ENCODE results near the gene HOXC10.

The HOXC10 gene

DNA sequence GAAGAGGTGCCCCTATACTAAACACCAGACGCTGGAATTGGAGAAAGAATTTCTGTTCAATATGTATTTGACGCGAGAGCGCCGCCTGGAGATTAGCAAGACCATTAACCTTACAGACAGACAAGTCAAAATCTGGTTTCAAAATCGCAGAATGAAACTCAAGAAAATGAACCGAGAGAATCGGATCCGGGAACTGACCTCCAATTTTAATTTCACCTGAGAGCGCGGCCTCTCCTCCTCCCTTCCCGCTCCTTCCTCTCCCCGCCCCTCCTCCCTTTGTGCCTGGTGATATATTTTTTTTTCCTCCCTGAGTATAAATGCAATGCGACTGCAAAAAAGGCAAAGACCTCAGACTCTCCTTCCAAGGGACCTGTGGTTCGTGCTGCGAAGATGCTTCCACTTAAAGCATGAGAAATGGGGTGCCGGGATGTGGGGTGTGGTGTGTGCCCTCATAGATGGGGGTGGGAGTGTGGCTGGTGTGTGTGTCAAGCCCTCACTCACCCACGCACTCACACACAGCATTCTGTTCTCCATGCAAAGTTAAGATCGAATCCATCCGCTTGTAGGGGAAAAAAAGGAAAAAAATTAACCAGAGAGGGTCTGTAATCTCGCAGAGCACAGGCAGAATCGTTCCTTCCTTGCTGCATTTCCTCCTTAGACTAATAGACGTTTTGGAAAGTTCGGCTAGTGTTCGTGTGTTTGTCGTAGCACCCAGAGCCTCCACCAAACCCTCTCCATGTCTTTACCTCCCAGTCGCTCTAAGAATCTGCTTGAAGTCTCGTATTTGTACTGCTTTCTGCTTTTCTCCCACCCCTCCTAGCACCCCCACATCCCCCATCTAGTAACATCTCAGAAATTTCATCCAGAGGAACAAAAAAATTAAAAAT, 4.5 kb downstream of the HOXC10 start:
- H3K27me3 ChIP-seq (ENCODE audit: insufficient read depth, low read length, poor library complexity, severe bottlenecking), result no peaks in the 10 kb centered on the region
- peak overlapping the region; percentile 73 for H2AFZ ChIP-seq (ENCODE audit: low read length)

DNA sequence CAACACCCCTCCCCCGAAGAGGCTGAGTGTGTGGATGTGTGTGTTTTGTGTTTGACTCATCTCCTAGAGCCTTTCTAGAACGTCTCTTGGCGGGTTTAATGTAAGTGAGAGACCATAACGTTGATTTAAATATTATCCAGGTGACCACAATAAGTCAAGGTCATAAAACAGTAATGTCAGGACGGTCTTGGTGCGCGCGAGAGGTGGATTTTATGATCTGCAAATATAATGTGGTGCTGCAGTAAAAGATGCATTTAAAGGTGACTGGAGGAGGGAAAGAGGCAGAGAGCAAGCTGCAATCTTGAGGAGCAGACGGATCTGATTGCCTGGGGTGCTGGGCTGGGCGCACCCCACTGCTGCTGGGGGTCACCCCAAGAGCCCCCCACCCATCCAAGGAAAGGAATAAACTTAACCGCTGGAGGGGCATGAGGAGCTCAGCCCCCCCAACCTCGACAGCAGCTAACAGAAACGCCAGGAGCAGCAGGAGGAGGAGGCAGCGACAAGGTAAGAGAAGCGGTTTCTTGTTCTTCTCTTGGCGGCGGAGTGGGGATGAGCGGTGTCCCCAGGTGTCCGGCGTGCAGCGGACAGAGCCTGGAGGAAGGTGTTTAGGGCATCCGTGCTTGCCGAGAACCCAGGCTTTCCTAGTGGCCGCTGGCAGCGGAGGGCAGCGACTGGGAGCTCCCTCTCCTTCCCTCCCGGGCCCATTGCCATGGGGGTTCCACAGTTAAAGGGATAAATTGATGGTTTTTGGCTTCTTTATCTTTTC, 5.5 kb downstream of the HOXC10 start:
- Histone ChIP-seq H3K9me2 (replicated peaks; ENCODE audit: low read depth, low read length) (no peaks in the 10 kb centered on the region), H2AFZ (ENCODE audit: low read length) (no peak overlapping the region), H3K36me3 (ENCODE audit: insufficient read depth, low read length) (no peaks in the 10 kb centered on the region), H3K4me2 (ENCODE audit: low read depth, low read length, poor library complexity, severe bottlenecking) (peak overlapping the region; percentile 98), H3K9me3 (ENCODE audit: insufficient read depth, low read depth, low read length) (no peaks in the 10 kb centered on the region), H4K20me1 (ENCODE audit: insufficient read depth, low read length, poor library complexity, severe bottlenecking) (no peaks in the 10 kb centered on the region), H3F3A (ENCODE audit: low read depth) (no peaks in the 10 kb centered on the region), H3K27me3 (ENCODE audit: insufficient read depth, low read length, poor library complexity, severe bottlenecking) (no peaks in the 10 kb centered on the region), H3K4me3 (ENCODE audit: low read length, poor library complexity, severe bottlenecking) (peak overlapping the region; percentile 84), H3K79me2 (ENCODE audit: insufficient read depth, low read length) (peaks cover 36% of the 10 kb centered on the region), H3K4me1 (ENCODE audit: insufficient read depth, low read length, poor library complexity, severe bottlenecking) (peaks cover 58% of the 10 kb centered on the region), H3K9ac (ENCODE audit: low read depth, low read length, poor library complexity, severe bottlenecking) (peak overlapping the region; percentile 74)
- TF ChIP-seq, protein P1, sequence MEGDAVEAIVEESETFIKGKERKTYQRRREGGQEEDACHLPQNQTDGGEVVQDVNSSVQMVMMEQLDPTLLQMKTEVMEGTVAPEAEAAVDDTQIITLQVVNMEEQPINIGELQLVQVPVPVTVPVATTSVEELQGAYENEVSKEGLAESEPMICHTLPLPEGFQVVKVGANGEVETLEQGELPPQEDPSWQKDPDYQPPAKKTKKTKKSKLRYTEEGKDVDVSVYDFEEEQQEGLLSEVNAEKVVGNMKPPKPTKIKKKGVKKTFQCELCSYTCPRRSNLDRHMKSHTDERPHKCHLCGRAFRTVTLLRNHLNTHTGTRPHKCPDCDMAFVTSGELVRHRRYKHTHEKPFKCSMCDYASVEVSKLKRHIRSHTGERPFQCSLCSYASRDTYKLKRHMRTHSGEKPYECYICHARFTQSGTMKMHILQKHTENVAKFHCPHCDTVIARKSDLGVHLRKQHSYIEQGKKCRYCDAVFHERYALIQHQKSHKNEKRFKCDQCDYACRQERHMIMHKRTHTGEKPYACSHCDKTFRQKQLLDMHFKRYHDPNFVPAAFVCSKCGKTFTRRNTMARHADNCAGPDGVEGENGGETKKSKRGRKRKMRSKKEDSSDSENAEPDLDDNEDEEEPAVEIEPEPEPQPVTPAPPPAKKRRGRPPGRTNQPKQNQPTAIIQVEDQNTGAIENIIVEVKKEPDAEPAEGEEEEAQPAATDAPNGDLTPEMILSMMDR (conservative IDR thresholded peaks at IDR 0.05; ENCODE audit: low read length), result no peak
- TF ChIP-seq EZH2phosphoT487 (IDR thresholded peaks at IDR 0.05; ENCODE audit: borderline replicate concordance), result no peak

More for the DNA sequence above, 4.5 kb downstream of the HOXC10 start:
- Histone ChIP-seq H3K36me3 (ENCODE audit: insufficient read depth, low read length) (no peaks in the 10 kb centered on the region), H3K9me2 (replicated peaks; ENCODE audit: low read depth, low read length) (no peaks in the 10 kb centered on the region), H3K79me2 (ENCODE audit: insufficient read depth, low read length) (peaks cover 31% of the 10 kb centered on the region), H3F3A (ENCODE audit: low read depth) (no peaks in the 10 kb centered on the region), H3K4me2 (ENCODE audit: low read depth, low read length, poor library complexity, severe bottlenecking) (peak overlapping the region; percentile 98), H3K4me1 (ENCODE audit: insufficient read depth, low read length, poor library complexity, severe bottlenecking) (peaks cover 55% of the 10 kb centered on the region), H3K4me3 (ENCODE audit: low read length, poor library complexity, severe bottlenecking) (peak overlapping the region; percentile 84), H3K9me3 (ENCODE audit: insufficient read depth, low read depth, low read length) (no peaks in the 10 kb centered on the region), H3K9ac (ENCODE audit: low read depth, low read length, poor library complexity, severe bottlenecking) (peak overlapping the region; percentile 74), H4K20me1 (ENCODE audit: insufficient read depth, low read length, poor library complexity, severe bottlenecking) (no peaks in the 10 kb centered on the region)
- TF ChIP-seq, protein P1 (conservative IDR thresholded peaks at IDR 0.05; ENCODE audit: low read length), result peak; percentile 80
- TF ChIP-seq EZH2phosphoT487 (IDR thresholded peaks at IDR 0.05; ENCODE audit: borderline replicate concordance), result no peak

DNA sequence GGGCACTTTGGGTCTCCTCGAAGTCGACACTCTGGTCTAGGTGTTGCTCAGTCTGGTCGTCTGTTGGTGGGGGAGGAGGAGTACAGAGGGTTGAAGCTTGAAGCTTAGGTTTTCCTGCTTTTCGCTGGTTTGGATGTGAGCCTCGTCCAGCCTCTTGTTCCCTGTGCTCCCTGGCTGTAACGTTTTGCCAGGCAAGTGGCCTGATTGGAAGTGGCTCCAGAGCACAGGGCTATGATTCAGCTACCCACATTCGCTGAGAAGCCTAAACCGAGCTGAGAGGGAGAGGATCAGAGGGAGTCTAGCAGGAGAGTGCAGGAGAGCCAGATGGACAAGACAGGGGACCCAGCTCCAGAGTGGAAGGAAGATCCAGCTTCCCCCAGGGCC, 6.1 kb downstream of the HOXC10 start:
- no peaks in the 10 kb centered on the region for H3K9me2 ChIP-seq (replicated peaks; ENCODE audit: low read depth, low read length)
- H3K9ac ChIP-seq (ENCODE audit: low read depth, low read length, poor library complexity, severe bottlenecking), result peak overlapping the region; percentile 13
- no peak overlapping the region for H3K4me3 ChIP-seq (ENCODE audit: low read length, poor library complexity, severe bottlenecking)
- no peaks in the 10 kb centered on the region for H3F3A ChIP-seq (ENCODE audit: low read depth)
- H3K9me3 ChIP-seq (ENCODE audit: insufficient read depth, low read depth, low read length), result no peaks in the 10 kb centered on the region
- H3K79me2 ChIP-seq (ENCODE audit: insufficient read depth, low read length), result peaks cover 37% of the 10 kb centered on the region
- H3K4me1 ChIP-seq (ENCODE audit: insufficient read depth, low read length, poor library complexity, severe bottlenecking), result peaks cover 59% of the 10 kb centered on the region
- no peaks in the 10 kb centered on the region for H3K36me3 ChIP-seq (ENCODE audit: insufficient read depth, low read length)
- H2AFZ ChIP-seq (ENCODE audit: low read length), result no peak overlapping the region
- peak overlapping the region; percentile 98 for H3K4me2 ChIP-seq (ENCODE audit: low read depth, low read length, poor library complexity, severe bottlenecking)
- no peak for TF ChIP-seq EZH2phosphoT487 (IDR thresholded peaks at IDR 0.05; ENCODE audit: borderline replicate concordance)
- TF ChIP-seq, protein P1 (conservative IDR thresholded peaks at IDR 0.05; ENCODE audit: low read length), result no peak
- no peaks in the 10 kb centered on the region for H4K20me1 ChIP-seq (ENCODE audit: insufficient read depth, low read length, poor library complexity, severe bottlenecking)
- no peaks in the 10 kb centered on the region for H3K27me3 ChIP-seq (ENCODE audit: insufficient read depth, low read length, poor library complexity, severe bottlenecking)

Data from Loucy (cell line).